ENCODE results near the gene SEPTIN6.

Gene SEPTIN6

DNA sequence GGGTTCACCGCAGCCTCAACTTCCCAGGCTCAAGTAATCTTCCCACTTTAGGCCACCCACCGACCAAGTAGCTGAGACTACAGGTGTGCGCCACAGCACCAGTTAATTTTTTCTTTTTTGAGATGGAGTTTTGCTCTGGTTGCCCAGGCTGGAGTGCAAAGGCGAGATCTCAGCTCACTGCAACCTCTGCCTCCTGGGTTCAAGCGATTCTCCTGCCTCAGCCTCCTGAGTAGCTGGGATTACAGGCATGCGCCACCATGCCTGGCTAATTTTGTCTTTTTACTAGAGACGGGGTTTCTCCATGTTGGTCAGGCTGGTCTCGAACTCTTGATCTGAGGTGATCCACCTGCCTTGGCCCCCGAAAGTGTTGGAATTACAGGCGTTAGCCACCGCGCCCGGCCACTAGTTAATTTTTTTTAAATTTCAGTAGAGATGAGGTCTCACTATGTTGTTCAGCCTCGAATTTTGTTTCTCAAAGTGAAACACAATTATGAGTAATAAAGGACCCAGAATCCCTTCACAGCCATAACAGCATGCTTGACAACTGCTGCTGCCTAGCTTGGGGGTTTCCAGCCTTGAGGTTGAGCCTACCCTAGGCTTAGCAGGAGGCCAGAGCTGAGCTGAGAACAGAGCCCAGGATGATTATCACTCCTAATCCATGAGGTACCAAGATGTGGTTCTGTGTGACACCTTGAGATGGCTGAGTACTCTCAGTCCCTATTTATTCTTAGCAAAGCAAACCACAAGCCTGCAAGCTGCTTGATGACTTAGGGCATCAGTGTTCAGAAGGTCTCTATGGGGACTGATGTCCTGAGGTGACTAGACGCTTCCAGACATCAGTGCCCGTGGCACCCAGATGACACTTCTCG lies 45.2 kb downstream of the SEPTIN6 start:
- no peak for DNase-seq

DNA sequence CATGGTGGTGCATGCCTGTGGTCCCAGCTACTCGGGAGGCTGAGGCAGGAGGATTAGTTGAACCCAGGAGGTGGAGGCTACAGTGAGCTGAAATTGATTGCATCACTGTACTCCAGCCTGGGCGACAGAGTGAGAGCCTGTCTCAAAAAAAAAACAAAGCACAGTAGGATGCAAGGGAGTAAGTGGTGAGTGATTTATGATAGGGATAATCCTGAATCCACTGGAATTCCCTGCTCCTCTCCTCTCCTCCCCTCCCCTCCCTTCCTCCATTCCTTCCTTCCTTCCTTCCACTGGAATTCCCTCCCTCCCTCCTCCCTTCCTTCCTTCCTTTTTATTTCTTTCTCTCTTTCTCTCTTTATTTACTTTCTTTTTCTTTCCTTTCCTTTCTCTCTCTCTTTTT lies 45.9 kb downstream of the SEPTIN6 start:
- no peak for DNase-seq

DNA sequence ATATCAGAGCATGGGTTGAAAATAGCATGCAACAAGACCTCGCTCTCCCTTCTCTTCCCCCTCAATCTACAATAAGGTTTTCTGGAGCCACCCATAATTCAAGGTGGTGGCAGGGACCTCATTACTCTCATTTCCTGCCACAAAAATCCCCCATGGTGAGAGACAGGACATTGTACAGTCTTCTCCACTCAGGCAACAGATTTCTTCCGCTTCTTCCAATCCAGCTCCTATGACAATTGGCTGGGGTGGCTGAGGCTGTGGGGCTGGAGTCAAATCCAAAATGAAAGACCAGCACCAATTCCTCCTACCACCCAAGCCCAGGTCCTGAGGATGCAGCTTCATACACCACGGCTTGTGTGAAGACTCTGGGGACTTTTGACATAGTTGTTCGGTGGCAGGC lies 46.5 kb downstream of the SEPTIN6 start:
- no peak for DNase-seq

DNA sequence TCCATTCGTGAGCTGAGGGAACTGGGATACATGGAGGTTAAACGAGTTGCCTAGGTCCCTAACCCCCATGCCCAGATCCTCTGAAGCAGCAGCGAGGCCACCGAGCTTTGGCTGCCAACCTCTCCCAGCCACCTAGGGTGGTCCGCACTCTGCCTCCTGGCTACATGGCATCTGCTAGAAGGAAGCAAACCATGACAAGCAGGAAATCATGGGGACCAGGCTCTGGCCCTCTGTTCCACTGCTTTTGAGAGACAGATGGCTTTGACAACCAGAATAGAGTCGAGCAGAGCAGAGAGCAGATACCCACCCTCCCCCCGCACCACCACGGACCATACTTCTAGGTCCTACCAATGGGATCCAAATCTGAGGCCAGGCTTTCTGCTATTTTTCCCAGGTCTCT lies 49.3 kb downstream of the SEPTIN6 start:
- no peak for DNase-seq

All from fibroblast of skin of right quadriceps (primary cell).